Neural cell (in vitro differentiated cells): ENCODE measurements around the gene CARS2.

Source experiments
- CTCF ChIP-seq: fragments of 450-650 bp; IDR thresholded peaks from 2 replicates; pipeline ENCODE4 v1.5.1; 2014; ENCODE audit warnings: antibody characterized with exemption, mild to moderate bottlenecking, moderate library complexity; ENCODE audit not compliant: poor library complexity, severe bottlenecking
- EP300 ChIP-seq: fragments of 450-650 bp; conservative IDR thresholded peaks from 2 replicates; pipeline ENCODE4 v1.6.1; 2014; ENCODE audit warnings: antibody characterized with exemption, mild to moderate bottlenecking, moderate library complexity; ENCODE audit not compliant: poor library complexity, severe bottlenecking
- MXI1 ChIP-seq: fragments of 450-650 bp; conservative IDR thresholded peaks from 2 replicates; pipeline ENCODE4 v1.6.1; 2014; ENCODE audit warnings: antibody characterized with exemption, mild to moderate bottlenecking; ENCODE audit not compliant: poor library complexity, severe bottlenecking
- SMC3 ChIP-seq: fragments of 450-650 bp; conservative IDR thresholded peaks from 2 replicates; pipeline ENCODE4 v1.6.1; 2014; ENCODE audit warnings: antibody characterized with exemption, mild to moderate bottlenecking, moderate library complexity; ENCODE audit not compliant: poor library complexity
- TAF1 ChIP-seq: IDR thresholded peaks from 2 replicates; pipeline ENCODE4 v1.6.1; 2012; ENCODE audit warnings: low read depth

GRCh38 chr13:110676595-110677587, 29.0 kb downstream of the CARS2 start:
- no peak for TF ChIP-seq CTCF
- TF ChIP-seq TAF1 = no peak
- TF ChIP-seq MXI1 = no peak
- no peak for TF ChIP-seq SMC3
- TF ChIP-seq EP300 = no peak
